HL-60/S4 treated with retinoic acid at 250 ng/mL for 4 days and 3 days (cell line): ENCODE data around the gene CD226.
"Not testable (repeated sequence)": the region's sequence is repeated elsewhere in the genome, so short reads cannot be mapped to it uniquely, and the experiment has no call there.

ENCODE experiments used
- in situ Hi-C: fragments of 300-500 bp; cut with MboI; formaldehyde crosslinking; loops from 2 replicates; pipeline ENCODE4 v1.7.0; 2022; ENCODE audit warnings: low sequenced_read_pairs

Gene CD226

GRCh38 chr18:69929041-69929774 is 18.5 kb downstream of the CD226 start:
- in situ Hi-C loops, result loop anchor here (25.0 kb wide), 1 partner anchor 108 kb away; no protein-coding TSS in a partner anchor

- in situ Hi-C loops, result no loop called here
Measured at GRCh38 chr18:69916412-69916811, 31.3 kb downstream of the CD226 start.

- in situ Hi-C loops, result no loop called here
Measured at GRCh38 chr18:69908838-69909237, 38.8 kb downstream of the CD226 start.

- in situ Hi-C loops, result no loop called here
Measured at GRCh38 chr18:69906765-69907164, 40.9 kb downstream of the CD226 start.

GRCh38 chr18:69900941-69901340 is 46.7 kb downstream of the CD226 start:
- in situ Hi-C loops, result no loop called here

- in situ Hi-C loops, result not testable (repeated sequence)
Measured at GRCh38 chr18:69899154-69899923, 48.3 kb downstream of the CD226 start.

- in situ Hi-C loops, result no loop called here
Measured at GRCh38 chr18:69898241-69898861, 49.3 kb downstream of the CD226 start.

GRCh38 chr18:69897397-69898108 is 50.1 kb downstream of the CD226 start:
- in situ Hi-C loops, result no loop called here

GRCh38 chr18:69895066-69896047 is 52.3 kb downstream of the CD226 start:
- in situ Hi-C loops, result no loop called here

GRCh38 chr18:69894467-69894866 is 53.2 kb downstream of the CD226 start:
- in situ Hi-C loops, result no loop called here

- in situ Hi-C loops, result no loop called here
Measured at GRCh38 chr18:69890558-69890957, 57.1 kb downstream of the CD226 start.

GRCh38 chr18:69889009-69889408 is 58.7 kb downstream of the CD226 start:
- in situ Hi-C loops, result no loop called here

- in situ Hi-C loops, result no loop called here
Measured at GRCh38 chr18:69887256-69887655, 60.4 kb downstream of the CD226 start.

- in situ Hi-C loops, result no loop called here
Measured at GRCh38 chr18:69885841-69886531, 61.7 kb downstream of the CD226 start.

GRCh38 chr18:69885355-69885754 is 62.3 kb downstream of the CD226 start:
- in situ Hi-C loops, result no loop called here

- in situ Hi-C loops, result no loop called here
Measured at GRCh38 chr18:69883781-69884180, 63.9 kb downstream of the CD226 start.

- in situ Hi-C loops, result no loop called here
Measured at GRCh38 chr18:69882965-69883668, 64.6 kb downstream of the CD226 start.

GRCh38 chr18:69880083-69880482 is 67.6 kb downstream of the CD226 start:
- in situ Hi-C loops, result no loop called here

- in situ Hi-C loops, result not testable (repeated sequence)
Measured at GRCh38 chr18:69879051-69879450, 68.6 kb downstream of the CD226 start.
